Suprapubic skin (tissue), 4 donors: Measurements from ENCODE around the gene METTL21C. TPM values are rescaled to one million over a fixed set of nuclear protein-coding genes. Genes with fewer than 3 reads are reported as not detected.

ENCODE experiments used
- DNase-seq, 2 donors: peaks; one replicate each; pipeline ENCODE4 v3.0.0-alpha.2; 2019; ENCODE audit warnings: low spot score in 2 of 2
- H3K27ac ChIP-seq: fragments of 200-600 bp; sonication (generic); one replicate; pipeline ENCODE4 v1.5.1; 2019
- H3K27me3 ChIP-seq: fragments of 200-600 bp; sonication (generic); one replicate; pipeline ENCODE4 v1.5.1; 2019
- H3K36me3 ChIP-seq: fragments of 200-600 bp; sonication (generic); one replicate; pipeline ENCODE4 v1.5.1; 2019
- H3K4me1 ChIP-seq: fragments of 200-600 bp; sonication (generic); one replicate; pipeline ENCODE4 v1.5.1; 2019
- H3K4me3 ChIP-seq: fragments of 200-600 bp; sonication (generic); one replicate; pipeline ENCODE4 v1.5.1; 2019; ENCODE audit warnings: mild to moderate bottlenecking
- H3K9me3 ChIP-seq: fragments of 200-600 bp; sonication (generic); one replicate; pipeline ENCODE4 v1.5.1; 2019
- EP300 ChIP-seq: sonication (generic); formaldehyde crosslinking; IDR thresholded peaks from one replicate; pipeline ENCODE4 v1.6.1; 2017; ENCODE audit warnings: antibody characterized with exemption
- POLR2A ChIP-seq, 2 donors: fragments of 450-650 bp; IDR thresholded peaks; one replicate each; pipeline ENCODE4 v1.6.1; 2017; ENCODE audit warnings: antibody characterized with exemption in 2 of 2, mild to moderate bottlenecking in 2 of 2, moderate library complexity in 2 of 2
- POLR2AphosphoS5 ChIP-seq, 3 donors: sonication (generic); formaldehyde crosslinking; IDR thresholded peaks; one replicate each; pipeline ENCODE4 v1.6.1; 2017; ENCODE audit warnings: antibody characterized with exemption in 3 of 3
- WGBS: methylation state at CpG from one replicate; pipeline ENCODE4 v1.1.5; 2018; 5-methylcytosine and 5-hydroxymethylcytosine counted together
- total RNA-seq, 4 donors: library from RNA; depleted of rRNA; stranded (reverse); fragments of >200 nt; gene quantifications; one replicate each; pipeline ENCODE4 v1.1.0, GENCODE V29; 2016
- TF ChIP-seq, protein P1 (sequence below), 2 donors: fragments of 200-600 bp in 1 of 2; fragments of 450-650 bp in 1 of 2; sonication (generic) in 1 of 2; IDR thresholded peaks; one replicate each; pipeline ENCODE4 v1.5.1; 2016 to 2019; ENCODE audit warnings: antibody characterized with exemption in 2 of 2, mild to moderate bottlenecking in 1 of 2, moderate library complexity in 1 of 2

Gene METTL21C
- total RNA-seq, 4 donors from 2014 or later, result not detected

DNA sequence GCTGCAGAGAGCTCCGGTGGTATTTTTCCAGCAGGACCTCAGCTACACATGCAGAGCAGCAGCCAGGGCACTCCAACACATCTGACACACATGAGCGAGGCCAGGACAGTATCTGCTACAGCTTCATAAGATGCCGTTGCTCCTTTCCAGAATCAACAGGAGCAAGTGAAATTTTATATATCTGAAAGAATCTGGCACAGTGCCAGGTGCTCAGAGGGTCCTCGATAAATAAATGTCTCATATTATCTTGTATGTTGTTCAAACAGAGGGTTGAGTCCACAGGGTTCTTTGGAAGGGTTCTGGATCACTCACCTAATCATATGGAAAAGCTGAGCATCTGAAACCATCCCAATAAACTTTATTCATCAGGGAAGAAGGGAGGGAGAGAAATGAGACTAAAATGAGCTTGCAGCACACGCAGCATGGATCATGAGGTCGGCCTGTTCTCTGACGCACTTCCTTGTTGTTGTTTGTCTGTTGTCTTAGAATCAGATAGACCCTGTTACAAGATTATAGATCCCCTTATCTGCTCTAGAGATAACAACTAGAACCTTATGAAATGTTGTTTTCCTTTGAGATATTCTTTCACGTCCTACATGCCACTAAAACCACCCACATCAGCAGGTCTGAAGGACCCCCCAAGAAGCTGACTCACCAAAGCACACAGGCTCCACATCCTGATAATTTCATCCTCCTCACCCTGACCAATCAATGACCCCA lies 3.2 kb upstream of the METTL21C start:
- H3K27ac ChIP-seq, result no peak overlapping the region
- no peaks in the 10 kb centered on the region for H3K9me3 ChIP-seq
- H3K36me3 ChIP-seq, result no peaks in the 10 kb centered on the region
- TF ChIP-seq, protein P1, sequence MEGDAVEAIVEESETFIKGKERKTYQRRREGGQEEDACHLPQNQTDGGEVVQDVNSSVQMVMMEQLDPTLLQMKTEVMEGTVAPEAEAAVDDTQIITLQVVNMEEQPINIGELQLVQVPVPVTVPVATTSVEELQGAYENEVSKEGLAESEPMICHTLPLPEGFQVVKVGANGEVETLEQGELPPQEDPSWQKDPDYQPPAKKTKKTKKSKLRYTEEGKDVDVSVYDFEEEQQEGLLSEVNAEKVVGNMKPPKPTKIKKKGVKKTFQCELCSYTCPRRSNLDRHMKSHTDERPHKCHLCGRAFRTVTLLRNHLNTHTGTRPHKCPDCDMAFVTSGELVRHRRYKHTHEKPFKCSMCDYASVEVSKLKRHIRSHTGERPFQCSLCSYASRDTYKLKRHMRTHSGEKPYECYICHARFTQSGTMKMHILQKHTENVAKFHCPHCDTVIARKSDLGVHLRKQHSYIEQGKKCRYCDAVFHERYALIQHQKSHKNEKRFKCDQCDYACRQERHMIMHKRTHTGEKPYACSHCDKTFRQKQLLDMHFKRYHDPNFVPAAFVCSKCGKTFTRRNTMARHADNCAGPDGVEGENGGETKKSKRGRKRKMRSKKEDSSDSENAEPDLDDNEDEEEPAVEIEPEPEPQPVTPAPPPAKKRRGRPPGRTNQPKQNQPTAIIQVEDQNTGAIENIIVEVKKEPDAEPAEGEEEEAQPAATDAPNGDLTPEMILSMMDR (IDR thresholded peaks at IDR 0.05), result no peak
- no peak for TF ChIP-seq POLR2A (IDR thresholded peaks at IDR 0.05)
- no peak for DNase-seq
- peaks cover 5% of the 10 kb centered on the region for H3K4me1 ChIP-seq
- peaks cover 4% of the 10 kb centered on the region for H3K27me3 ChIP-seq
- WGBS, result 87% methylated on average over 8 of the region's 8 CpGs
- no peak overlapping the region for H3K4me3 ChIP-seq

DNA sequence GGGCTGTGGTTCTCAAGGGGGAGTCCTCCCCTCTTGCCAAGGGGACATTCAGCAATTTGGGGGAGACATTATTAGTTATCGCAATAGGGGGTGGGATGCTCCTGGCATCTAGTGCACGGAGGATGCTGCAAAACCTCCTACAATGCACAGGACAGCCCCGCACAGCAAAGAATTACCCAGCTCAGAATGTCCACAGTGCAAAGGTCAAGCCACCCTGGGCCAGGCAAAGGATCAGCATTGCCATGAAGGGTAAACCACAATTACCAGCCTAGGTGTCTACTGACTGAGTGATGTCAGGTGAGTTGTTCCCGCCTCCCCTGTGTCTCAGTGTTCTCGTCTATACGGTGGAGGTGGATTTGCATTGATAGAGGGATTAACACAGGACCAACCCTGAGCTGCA lies 2.4 kb upstream of the METTL21C start:
- Histone ChIP-seq H3K27me3 (peaks cover 7% of the 10 kb centered on the region), H3K27ac (no peak overlapping the region), H3K4me1 (peaks cover 5% of the 10 kb centered on the region), H3K36me3 (no peaks in the 10 kb centered on the region), H3K9me3 (no peaks in the 10 kb centered on the region), H3K4me3 (no peak overlapping the region)
- WGBS, result 74% methylated on average over 6 of the region's 6 CpGs
- no peak for DNase-seq
- TF ChIP-seq, protein P1 (IDR thresholded peaks at IDR 0.05), result no peak
- TF ChIP-seq EP300 (no peak), POLR2A (IDR thresholded peaks at IDR 0.05) (no peak), POLR2AphosphoS5 (IDR thresholded peaks at IDR 0.05) (no peak)

DNA sequence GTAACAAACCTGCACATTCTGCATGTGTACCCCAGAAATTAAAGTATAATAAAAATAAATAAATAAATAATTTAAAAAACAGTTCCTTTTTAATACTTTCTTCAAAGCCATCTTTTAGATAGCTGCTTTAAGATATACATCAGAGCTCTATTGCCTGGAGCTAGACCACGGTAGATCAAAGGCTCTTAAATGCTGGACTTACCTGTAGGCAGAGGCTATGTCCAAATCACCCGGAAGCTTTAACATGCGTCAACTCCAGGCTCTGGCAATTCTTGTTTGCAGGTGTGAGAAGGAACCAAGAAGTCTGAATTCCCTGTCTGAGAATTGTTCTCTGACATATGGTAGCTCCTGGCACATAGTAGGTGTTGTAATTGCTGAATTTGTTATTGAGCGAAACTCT lies 1.6 kb upstream of the METTL21C start:
- Histone ChIP-seq H3K36me3 (no peaks in the 10 kb centered on the region), H3K4me1 (peaks cover 5% of the 10 kb centered on the region), H3K27me3 (peaks cover 7% of the 10 kb centered on the region), H3K9me3 (no peaks in the 10 kb centered on the region), H3K4me3 (no peak overlapping the region), H3K27ac (no peak overlapping the region)
- WGBS, result 59% methylated on average over 4 of the region's 4 CpGs
- no peak for DNase-seq
- TF ChIP-seq, protein P1 (IDR thresholded peaks at IDR 0.05), result no peak
- TF ChIP-seq POLR2AphosphoS5 (IDR thresholded peaks at IDR 0.05), result no peak
- TF ChIP-seq POLR2A (IDR thresholded peaks at IDR 0.05), result no peak
- no peak for TF ChIP-seq EP300

DNA sequence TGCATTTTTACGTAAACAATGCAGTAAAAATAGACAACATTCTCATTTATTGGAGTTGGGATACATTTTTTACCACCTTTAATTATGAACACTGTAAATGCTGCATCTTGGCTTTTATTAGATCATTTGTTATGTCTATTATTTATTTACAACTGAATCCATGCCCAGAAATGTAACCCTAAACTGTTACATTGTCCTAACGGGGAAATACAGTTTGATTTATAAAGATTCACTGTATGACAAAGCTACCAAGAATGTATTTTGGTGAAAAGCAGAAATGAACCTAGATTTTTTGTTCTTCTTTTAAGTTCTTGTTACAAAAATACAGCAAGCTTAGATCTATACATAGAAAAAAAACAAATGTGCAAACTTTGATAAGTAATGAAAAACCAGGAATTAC lies 1.1 kb downstream of the METTL21C start:
- Histone ChIP-seq H3K36me3 (no peaks in the 10 kb centered on the region), H3K9me3 (no peaks in the 10 kb centered on the region), H3K27ac (no peak overlapping the region), H3K27me3 (peaks cover 7% of the 10 kb centered on the region), H3K4me1 (no peaks in the 10 kb centered on the region), H3K4me3 (no peak overlapping the region)
- TF ChIP-seq, protein P1 (IDR thresholded peaks at IDR 0.05), result no peak
- TF ChIP-seq POLR2AphosphoS5 (IDR thresholded peaks at IDR 0.05) (no peak), EP300 (no peak), POLR2A (IDR thresholded peaks at IDR 0.05) (no peak)
- 73% methylated on average over 2 of the region's 2 CpGs for WGBS
- DNase-seq, result no peak

DNA sequence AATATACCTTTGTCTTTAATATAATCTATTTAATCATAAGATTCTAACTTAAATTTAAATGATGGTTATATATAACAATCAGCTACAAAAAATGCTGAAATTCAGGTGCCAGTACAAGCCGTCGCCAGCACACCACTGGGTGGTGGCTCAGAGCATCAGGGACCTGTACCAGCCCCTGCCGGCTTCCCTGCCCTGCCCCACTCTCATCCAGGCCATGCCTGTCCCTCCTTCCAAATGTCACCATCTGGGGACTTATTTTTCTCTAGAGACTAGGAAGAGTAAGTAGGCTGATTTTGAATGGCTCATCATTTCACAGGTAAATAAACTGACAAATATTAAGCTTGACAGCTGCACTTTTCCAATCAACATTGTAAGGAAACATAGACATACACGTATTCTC lies 1.6 kb downstream of the METTL21C start:
- no peak for DNase-seq

More for the DNA sequence above, 1.6 kb downstream of the METTL21C start:
- TF ChIP-seq EP300, result no peak
- no peak for TF ChIP-seq POLR2AphosphoS5 (IDR thresholded peaks at IDR 0.05)
- TF ChIP-seq, protein P1 (IDR thresholded peaks at IDR 0.05), result no peak
- no peak for TF ChIP-seq POLR2A (IDR thresholded peaks at IDR 0.05)
- H3K4me1 ChIP-seq, result no peaks in the 10 kb centered on the region
- peaks cover 7% of the 10 kb centered on the region for H3K27me3 ChIP-seq
- H3K36me3 ChIP-seq, result no peaks in the 10 kb centered on the region
- WGBS, result 80% methylated on average over 4 of the region's 4 CpGs
- H3K9me3 ChIP-seq, result no peaks in the 10 kb centered on the region
- no peak overlapping the region for H3K27ac ChIP-seq
- H3K4me3 ChIP-seq, result no peak overlapping the region
